Fibroblast of villous mesenchyme (primary cell): ENCODE results near the gene KRTAP5-5. TPM values are rescaled to one million over a fixed set of nuclear protein-coding genes. Genes with fewer than 3 reads are reported as not detected.
"Not testable (repeated sequence)": the region's sequence is repeated elsewhere in the genome, so short reads cannot be mapped to it uniquely, and the experiment has no call there.

ENCODE experiments used
- DNase-seq: peaks from one replicate; pipeline ENCODE4 v3.0.0-alpha.2; 2010; ENCODE audit warnings: low read depth
- H3K4me3 ChIP-seq: 2 replicates; pipeline ENCODE4 v1.5.1; 2011; ENCODE audit warnings: low read depth, mild to moderate bottlenecking, low read length
- total RNA-seq: library from RNA; depleted of rRNA; stranded (reverse); fragments of >200 nt; gene quantifications from 2 replicates; pipeline ENCODE4 v1.2.3, GENCODE V29; 2012
- TF ChIP-seq, protein P1 (sequence below): IDR thresholded peaks from 2 replicates; pipeline ENCODE4 v1.5.1; 2012; ENCODE audit warnings: low read depth, mild to moderate bottlenecking, low read length; ENCODE audit not compliant: insufficient read depth

Gene KRTAP5-5
- total RNA-seq, 1 donor: not detected

DNA sequence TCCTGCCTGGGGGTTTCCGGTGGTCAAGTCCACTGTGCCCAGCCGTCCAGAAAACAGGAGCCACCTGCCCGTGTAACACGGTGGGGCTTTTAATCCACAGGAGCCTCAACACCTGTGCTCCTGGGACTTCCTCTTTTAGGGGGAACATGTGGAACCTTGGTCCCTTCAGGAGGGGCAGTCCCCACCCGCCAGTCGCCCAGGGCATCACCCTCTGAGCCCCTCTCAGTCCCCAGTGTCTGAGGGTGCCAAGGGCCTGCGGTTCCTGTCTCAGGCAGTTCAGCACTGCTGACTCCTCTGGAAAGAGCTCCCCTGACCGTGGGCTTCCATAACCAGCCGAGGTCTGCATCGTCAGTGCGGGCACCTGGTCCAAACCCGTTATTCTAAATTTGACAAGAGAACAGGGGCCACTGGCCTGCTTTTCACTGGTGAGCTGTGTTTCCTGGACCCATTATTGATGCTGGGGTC, 15.8 kb downstream of the KRTAP5-5 start:
- DNase-seq: no peak
- TF ChIP-seq, protein P1, sequence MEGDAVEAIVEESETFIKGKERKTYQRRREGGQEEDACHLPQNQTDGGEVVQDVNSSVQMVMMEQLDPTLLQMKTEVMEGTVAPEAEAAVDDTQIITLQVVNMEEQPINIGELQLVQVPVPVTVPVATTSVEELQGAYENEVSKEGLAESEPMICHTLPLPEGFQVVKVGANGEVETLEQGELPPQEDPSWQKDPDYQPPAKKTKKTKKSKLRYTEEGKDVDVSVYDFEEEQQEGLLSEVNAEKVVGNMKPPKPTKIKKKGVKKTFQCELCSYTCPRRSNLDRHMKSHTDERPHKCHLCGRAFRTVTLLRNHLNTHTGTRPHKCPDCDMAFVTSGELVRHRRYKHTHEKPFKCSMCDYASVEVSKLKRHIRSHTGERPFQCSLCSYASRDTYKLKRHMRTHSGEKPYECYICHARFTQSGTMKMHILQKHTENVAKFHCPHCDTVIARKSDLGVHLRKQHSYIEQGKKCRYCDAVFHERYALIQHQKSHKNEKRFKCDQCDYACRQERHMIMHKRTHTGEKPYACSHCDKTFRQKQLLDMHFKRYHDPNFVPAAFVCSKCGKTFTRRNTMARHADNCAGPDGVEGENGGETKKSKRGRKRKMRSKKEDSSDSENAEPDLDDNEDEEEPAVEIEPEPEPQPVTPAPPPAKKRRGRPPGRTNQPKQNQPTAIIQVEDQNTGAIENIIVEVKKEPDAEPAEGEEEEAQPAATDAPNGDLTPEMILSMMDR: no peak
- no peak overlapping the region for H3K4me3 ChIP-seq

DNA sequence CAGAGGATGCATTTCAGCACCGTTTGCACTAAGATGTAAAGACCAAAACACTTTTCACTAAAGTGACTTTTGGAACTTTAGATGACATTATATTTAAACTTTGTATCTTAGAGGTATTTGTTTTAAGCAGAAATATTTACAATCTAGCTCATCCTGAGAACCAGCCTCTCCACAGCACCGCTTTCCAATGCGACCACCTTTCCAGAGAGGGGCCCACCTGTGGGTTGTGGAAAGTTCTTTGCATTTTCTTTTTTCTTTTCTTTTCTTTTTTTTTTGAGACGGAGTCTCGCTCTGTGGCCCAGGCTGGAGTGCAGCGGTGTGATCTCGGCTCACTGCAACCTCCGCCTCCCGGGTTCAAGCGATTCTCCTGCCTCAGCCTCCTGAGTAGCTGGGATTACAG, 17.0 kb downstream of the KRTAP5-5 start:
- H3K4me3 ChIP-seq, DNase-seq: not testable (repeated sequence)

DNA sequence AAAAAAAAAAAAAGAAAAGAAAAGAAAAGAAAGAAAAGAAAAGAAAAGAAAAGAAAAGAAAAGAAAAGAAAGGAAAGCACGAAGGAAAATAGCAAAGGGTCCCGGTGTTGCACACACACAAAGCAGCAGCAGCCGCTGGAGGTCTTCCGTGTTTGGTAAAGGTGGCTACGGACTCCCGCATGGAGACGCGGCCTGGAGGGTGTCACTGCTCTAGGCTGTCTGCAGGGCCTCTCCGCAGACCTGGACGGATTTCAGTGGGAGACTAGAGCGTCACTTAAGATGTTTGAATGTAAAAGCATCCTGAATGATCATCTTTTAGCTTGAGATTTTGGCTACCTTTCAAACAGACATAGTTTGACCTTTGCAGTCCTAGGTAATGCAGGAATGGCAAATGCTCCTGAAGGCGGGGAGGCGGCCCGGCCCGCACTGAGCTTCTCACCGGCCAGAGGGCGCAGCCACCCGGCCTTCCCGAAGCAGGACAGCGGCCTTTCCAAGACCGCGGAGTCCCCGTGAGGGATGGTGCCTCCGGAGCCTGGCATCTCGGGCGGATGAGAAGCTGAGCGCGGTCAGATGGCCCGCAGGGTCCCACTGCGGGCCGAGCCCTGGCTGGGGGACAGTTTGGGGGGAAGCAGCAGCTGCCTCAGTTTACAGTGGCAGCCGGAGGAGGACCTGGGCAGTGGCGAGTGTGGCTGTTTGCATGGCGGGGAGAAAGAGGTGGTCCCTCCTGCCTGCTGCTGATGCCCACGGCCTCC, 18.5 kb downstream of the KRTAP5-5 start:
- TF ChIP-seq, protein P1: no peak
- DNase-seq: no peak
- no peak overlapping the region for H3K4me3 ChIP-seq

DNA sequence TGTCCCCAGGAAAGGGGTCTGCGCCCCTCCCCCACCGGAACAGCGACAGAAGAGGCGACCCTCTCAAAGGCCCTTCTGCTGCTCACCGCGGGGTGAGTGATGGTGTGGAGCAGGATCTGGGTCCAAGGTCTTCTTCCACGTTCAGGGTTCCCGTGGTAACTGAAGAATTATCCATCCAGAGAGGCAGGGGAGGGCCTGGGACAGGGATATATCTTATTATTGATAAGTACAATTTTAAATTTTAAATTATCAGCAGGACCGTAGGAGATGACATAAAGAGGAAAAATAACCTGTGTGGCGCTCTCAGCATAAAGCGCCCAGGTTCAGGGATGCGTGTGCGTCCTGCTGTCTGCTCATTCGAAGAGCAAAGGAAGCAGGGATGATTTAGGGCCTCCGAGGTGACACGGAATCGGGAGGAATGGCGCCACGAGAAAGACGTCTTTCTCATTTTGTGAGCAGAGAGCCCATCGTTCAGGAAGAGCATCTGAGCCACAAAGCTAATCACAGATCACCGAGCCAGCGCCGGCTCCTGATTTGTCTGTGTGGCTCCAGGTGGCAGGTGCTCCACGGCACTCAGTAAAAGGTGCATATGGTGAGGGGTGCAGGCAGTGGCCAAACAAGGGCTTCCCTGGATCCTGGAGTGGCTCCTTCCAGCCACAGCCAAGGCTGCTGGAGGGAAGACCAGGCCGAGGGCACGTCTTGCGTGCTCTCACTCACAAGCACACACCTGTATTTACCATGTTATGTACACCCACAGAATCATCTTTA, 19.3 kb downstream of the KRTAP5-5 start:
- TF ChIP-seq, protein P1: no peak
- no peak for DNase-seq

DNA sequence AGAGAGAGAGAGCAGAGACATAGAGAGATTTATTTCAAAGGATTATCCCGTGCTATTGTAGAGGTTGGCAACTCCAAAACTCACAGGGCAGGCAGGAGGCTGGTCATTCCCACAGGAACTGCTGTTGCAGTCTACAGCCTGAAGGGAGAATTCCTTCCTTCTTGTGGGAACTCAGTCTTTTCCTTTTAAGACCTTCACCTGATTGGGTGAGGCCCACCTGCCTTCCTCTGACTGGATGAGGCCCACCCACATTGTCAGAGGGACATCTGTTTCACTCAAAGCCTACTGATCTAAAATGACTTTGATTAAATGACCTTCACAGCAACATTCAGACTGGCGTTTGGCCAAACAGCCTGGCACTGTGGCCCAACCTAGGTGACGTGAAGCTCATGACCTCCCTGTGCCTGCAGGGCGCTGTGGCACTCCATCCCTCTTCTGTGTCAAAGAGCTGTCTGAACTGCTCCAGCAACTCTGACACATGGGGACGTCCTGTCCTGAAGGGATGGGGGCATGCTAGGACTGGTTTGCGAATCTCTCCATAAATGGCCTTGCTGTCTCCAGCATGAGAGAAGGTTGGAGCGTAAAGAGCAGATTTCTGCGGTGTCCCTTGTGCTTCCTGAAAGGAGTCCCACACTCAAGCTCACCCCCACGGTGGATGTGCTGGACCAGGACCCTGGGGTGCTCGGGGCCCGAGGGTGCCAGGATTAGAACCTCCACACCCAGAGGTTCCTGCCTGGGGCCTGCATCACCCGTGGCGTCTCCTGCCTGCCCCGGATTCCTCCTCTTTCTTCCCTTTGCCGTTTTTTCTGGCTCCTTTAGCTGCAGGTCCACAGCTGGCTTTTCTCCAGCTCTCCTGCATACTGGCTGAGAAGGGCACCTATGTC, 20.7 kb downstream of the KRTAP5-5 start:
- no peak for DNase-seq
- TF ChIP-seq, protein P1: no peak
- H3K4me3 ChIP-seq: no peak overlapping the region

More for the DNA sequence above, 19.3 kb downstream of the KRTAP5-5 start:
- no peak overlapping the region for H3K4me3 ChIP-seq

DNA sequence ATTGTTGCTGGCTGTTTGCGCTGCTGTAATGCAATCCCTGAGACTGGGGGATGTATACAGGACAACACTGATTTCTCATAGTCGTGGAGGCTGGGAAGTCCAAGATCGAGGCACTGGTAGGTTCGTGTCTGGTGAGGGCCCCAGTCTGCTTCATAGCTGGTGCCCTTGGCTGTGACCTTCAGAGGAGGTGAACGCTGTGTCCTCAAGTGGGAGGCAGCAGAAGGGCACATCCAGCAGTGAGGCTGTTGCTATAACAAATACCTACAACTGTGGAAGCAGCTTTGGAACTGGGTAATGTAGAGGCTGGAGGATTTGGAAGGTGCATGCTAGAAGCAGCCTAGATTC, 21.3 kb downstream of the KRTAP5-5 start:
- H3K4me3 ChIP-seq: no peak overlapping the region
- DNase-seq: no peak
- TF ChIP-seq, protein P1: no peak
